ENCODE results near the gene COASY.
"Not testable (repeated sequence)": the region's sequence is repeated elsewhere in the genome, so short reads cannot be mapped to it uniquely, and the experiment has no call there.

Gene COASY

GRCh38 chr17:42531455-42532354 is 30.2 kb upstream of the COASY start:
- peak; percentile 77 for DNase-seq (ENCODE audit: low spot score)

- no peak for DNase-seq (ENCODE audit: low spot score)
These were observed 26.5 kb upstream of the COASY start for GRCh38 chr17:42535155-42536047.

- peak; percentile 91 for DNase-seq (ENCODE audit: low spot score)
These were observed 25.9 kb upstream of the COASY start, which contains the start of gene NAGLU for GRCh38 chr17:42536048-42536371. Gene NAGLU, plus strand, starts transcription at chr17:42536241. Its CDS starts 32 bp downstream, at chr17:42536273.

- peak; percentile 75 for DNase-seq (ENCODE audit: low spot score)
These were observed 25.4 kb upstream of the COASY start for GRCh38 chr17:42536372-42537155.

- DNase-seq (ENCODE audit: low spot score), result no peak
These were observed 24.7 kb upstream of the COASY start for GRCh38 chr17:42537156-42537805.

GRCh38 chr17:42537826-42538451 is 24.0 kb upstream of the COASY start:
- DNase-seq (ENCODE audit: low spot score), result no peak

GRCh38 chr17:42538482-42538881 is 23.5 kb upstream of the COASY start:
- no peak for DNase-seq (ENCODE audit: low spot score)

- not testable (repeated sequence) for DNase-seq (ENCODE audit: low spot score)
These were observed 21.4 kb upstream of the COASY start for GRCh38 chr17:42540558-42540957.

- DNase-seq (ENCODE audit: low spot score), result peak; percentile 54
These were observed 20.7 kb upstream of the COASY start for GRCh38 chr17:42541041-42541833.

- no peak for DNase-seq (ENCODE audit: low spot score)
These were observed 18.5 kb upstream of the COASY start for GRCh38 chr17:42543190-42544079.

GRCh38 chr17:42544874-42545283 is 17.1 kb upstream of the COASY start:
- DNase-seq (ENCODE audit: low spot score), result no peak

GRCh38 chr17:42545755-42546505 is 16.0 kb upstream of the COASY start:
- not testable (repeated sequence) for DNase-seq (ENCODE audit: low spot score)

- no peak for DNase-seq (ENCODE audit: low spot score)
These were observed 14.9 kb upstream of the COASY start for GRCh38 chr17:42547001-42547461.

- DNase-seq (ENCODE audit: low spot score), result no peak
These were observed 14.3 kb upstream of the COASY start for GRCh38 chr17:42547698-42548069.

GRCh38 chr17:42548070-42548837 is 13.7 kb upstream of the COASY start:
- no peak for DNase-seq (ENCODE audit: low spot score)

GRCh38 chr17:42548993-42549755 is 12.8 kb upstream of the COASY start:
- no peak for DNase-seq (ENCODE audit: low spot score)

- not testable (repeated sequence) for DNase-seq (ENCODE audit: low spot score)
These were observed 9.2 kb upstream of the COASY start, which contains the start of gene HSD17B1 for GRCh38 chr17:42552736-42553135. Gene HSD17B1, plus strand, starts transcription at chr17:42552923. Its CDS starts 11 bp downstream, at chr17:42552934.

All from LoVo (cell line).